SIG-M5 treated with dmso at 0.1 percent for 504 hours (cell line): ENCODE results near the gene SEMA4B.

Source experiments
- DNase-seq: peaks from one replicate; lab custom pipeline; 2025; ENCODE audit not compliant: unreplicated experiment; lab: John Stamatoyannopoulos, UW

SEMA4B gene

DNA sequence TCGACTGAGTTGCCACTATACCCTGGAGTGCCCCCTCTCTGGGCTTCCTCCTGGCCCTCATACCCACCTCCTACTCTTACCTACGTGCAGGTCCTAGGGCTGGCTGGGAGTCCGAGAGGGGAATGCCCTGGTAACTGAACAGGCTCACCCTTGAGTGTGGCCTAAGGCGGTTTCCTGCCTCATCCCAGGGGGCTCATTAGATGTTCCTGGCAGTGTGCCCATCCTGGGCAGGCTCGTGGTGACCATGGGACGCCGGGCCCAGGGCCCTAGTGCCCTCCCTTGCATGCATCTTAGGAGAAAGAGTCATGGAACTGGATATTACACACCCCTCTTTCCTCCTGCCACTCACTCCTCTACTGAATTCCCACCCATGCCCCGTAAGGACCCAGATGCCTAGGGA lies 2.8 kb downstream of the SEMA4B start:
- no peak for DNase-seq

DNA sequence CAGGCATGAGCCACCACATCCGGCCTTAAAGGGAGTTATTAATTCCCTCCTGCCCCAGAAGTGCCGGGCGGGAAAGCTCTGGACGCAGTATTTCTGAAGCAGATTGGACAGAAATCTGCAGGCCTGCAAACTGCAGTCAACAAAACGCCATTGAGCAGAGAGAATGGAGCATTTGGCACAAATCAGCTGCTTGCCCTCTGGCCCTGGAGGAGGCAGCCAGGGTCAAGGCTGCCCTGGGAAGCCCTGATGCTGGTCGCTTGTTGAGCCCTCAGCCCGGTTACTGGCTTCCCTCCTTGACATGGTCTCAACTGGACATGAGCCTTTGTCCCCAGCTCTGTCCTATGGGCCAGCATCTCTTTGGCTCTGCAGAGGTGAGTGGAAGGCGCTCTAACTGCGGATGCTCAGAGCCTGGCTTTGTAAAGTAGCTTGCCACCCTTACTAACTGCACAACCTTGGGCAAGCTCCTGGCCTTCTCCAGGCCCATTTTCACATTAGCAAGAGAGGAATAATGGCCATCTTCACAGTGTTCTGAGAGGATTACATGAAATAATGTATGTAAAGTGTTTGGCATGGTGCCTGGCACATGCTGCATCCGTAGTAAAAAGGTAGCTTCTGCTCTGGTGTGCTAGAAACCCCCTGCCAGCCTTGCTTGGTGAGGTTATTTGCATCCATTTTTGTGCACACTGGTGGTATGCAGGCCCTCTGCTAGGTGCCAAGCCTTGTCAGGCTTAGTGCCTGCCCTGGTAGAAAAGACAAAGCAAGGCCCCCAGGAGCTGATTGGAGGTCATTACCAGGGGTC lies 4.1 kb downstream of the SEMA4B start:
- no peak for DNase-seq

DNA sequence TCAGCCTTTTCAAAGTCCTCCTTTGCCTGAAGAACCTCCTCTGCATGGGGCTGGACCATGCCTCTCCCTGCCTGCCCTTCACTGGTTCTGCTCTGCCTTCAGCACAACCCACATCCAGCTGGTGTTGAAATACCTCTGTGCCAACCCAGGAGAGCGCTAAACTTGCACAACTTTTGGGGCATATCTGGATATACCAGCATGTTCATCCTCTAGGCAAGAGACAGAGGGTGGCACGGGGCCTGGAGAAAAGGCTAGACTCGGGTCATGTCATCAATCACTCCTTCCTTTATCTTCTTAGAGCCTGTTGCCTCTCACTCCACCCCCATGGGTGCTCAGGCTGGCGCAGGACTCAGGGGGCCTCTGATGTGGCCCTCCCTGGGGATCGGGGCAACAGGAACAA lies 4.8 kb downstream of the SEMA4B start:
- DNase-seq: no peak

DNA sequence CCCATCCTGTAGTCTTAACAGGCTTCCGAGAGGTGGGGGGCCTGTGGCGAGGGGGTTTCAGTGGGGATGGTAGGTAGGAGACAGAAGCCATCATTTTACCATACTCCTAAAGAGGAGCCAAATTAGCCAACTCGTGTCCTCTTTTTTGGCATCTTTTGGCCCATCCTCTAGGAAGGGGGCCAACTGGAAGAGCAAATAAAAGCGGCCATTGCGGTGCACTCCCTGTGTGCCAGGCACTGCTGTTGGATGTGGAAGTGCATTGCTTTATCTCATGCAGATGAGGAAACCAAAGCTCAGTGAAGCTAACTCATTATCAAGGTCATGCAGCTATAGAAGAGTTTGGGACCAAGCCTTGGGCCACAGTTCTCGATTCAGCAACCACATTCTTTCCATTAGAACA lies 6.1 kb downstream of the SEMA4B start:
- DNase-seq: no peak

DNA sequence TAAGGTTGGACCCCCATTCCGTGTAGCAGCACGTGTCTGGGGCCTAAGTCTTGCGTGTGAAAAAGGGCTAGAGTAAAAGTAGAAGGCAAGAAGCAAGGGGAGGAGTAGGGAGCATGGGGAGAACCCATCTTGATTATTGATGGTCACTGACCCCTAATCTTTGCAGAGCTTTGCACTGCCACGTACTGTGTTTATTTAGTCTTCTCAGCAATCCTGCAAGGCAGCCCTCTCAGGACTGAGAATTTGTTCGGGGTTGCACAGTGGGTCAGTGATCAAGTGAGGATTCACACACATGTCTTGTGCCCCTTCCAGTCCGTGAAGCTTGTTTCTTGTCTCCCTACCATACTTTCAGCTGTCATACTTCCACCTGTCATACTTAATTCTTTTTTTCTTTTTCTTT lies 7.2 kb downstream of the SEMA4B start:
- DNase-seq: no peak

DNA sequence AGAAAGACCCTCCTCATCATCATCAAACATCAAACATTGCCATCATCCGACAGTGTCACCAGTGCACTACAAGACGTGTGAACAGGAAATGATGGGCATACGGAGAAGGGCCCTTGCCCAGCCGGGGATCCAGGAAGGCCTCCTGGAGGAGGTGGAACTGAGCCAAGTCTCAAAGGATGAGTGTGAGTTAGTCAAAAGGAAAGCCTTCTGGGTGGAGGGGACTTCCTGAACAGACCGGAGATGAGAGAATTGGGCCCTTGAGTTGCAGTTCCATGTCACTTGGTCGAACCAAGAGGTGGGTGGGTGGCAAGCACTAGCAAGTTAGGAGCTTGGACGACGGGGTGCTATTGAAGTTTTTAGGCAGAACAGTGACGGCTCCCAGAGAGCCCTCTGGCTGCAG lies 8.5 kb downstream of the SEMA4B start:
- DNase-seq: no peak

DNA sequence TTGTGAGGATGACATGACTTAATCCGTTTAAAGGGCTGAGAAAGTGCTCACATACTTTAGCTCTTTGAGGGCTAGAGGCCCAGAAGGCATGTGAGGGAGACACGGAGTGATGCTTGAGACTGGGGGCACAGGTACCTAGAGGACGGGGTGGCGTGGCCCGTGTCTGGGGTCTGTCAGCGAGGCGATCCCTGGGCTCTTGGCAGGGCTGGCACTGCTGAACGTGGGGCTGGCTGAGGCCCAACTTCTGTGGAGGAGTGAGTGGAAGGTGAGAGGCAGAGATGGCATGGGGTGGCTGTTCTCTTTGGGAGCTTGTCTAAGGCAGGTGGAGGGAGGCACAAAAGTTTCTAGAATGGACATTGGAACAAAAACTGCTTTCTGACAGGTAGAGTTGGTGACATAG lies 9.5 kb downstream of the SEMA4B start:
- no peak for DNase-seq

DNA sequence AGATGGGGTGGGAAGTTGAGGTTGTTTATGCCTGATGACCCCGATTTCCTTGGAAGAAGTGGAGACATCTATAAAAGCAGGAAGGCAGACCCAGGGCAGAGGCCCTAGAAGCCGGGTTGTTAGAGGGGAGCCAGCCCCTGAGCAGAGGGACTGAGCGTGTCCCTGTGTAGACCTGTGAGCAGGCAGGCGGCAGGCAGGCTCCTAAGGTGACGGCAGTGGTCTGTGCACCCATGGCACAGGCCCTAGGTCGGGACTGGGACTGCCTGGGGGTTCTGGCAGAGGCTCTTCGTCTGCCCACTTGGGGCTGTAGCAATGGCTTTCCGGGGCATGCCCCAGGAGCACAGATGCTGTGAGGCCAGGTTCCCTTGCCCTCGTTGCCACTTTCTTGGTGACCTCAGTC lies 9.9 kb downstream of the SEMA4B start:
- no peak for DNase-seq

DNA sequence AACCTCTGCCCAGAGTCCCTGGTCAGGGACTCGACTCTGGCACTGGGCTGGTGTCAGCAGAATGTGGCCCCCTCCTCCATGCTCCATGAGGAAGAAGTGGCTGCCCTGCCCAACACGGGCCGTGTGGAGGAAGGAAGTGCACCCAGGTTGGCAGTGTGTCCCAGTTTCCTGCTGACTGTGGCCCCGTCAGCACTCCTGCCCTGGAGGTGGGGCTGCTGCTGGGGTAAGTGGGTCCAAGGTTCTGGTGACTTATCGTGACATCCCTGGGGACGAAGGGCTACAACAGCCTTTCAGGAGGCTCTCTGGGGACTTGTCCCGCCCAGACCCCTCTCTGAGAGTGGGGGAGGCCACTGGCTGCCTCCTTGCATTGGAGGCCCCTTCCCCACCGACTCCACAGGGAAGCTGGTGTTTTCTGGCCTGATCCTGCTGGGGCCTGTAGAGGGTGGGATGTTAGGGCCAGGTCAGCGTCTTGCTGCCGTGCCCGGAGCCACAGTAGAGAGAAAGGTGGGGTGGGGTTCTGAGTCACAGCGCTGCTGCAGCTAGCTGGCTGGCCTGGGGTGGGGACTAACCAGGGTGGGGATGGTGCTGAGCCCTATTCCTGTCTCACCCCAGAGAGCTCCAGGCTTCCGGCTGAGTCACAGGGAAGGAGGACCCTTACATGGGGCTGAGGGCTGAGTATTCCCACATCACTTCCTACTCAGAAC lies 10.5 kb downstream of the SEMA4B start:
- DNase-seq: no peak

DNA sequence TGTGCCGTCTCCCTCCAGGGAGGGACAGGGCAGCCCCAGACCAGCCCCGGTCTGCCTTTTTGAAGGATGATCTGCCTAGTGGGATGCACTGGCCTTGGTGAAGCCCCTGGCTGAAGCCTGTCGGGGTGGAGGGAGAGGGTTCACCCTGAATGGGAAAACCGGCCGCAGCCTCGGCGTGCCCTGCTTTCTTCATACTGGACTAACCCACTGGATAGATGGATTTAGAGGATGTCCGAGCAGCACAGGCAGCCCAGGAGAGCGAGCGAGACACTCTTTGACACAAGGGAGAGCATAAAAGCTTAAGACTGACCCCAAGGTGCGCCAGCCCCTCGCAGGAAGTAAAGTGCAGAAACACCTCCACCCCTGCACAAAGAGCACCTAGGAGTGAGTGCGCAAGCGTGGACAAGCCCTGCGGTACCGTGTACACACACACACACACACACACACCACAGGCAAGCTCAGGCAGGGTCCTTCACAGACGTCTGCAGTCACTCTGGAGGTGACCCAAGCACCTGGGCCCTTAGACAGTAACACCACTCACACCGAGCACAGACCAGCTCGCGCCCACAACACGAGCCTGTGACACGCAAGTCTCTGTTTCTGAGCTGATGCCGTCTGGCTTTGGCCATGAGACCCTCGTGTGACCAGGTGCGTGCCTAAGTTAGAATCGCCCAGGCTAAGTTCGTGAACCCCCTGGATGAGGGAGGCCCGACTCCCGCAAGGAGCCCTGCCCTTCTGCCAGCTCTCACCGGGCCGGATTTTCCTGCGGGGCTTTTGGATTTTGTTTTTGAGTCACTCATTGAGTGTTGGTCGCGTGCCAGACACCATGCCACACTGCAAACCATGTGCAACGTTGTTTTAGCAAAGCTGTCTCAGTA lies 11.3 kb downstream of the SEMA4B start:
- DNase-seq: no peak

DNA sequence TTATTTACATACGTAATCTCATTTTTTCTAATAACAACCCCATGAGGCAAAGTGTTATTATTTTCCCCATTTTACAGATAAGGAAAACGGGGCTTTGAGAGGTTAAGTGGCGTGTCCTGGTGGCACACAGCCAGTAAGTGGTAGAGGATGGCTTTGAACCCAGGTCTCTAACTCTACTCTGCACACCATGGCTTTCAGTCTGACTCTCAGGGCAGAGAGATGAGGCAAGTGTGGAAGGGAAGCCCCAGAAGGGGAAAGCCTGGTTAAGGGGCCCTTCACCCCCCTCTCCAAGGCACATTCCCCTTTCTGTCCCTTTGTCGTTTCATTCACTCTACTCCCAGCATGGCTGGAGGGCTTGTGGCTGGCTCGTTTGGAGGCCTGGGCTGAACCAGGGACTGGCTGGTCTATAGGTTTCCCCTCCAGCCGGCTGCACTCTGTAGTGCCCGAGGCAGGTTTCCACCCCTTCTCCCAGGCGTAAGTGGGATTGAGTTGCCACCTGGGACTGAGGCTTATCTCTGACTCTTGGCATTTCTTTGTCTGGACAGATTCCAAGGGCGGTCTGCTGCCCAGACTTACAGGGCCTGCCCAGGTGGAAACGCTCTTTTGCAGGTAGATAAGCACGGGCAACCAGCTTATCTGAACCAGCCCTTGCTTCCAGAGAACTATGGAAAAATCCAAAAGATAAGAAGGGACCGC lies 12.1 kb downstream of the SEMA4B start:
- no peak for DNase-seq

DNA sequence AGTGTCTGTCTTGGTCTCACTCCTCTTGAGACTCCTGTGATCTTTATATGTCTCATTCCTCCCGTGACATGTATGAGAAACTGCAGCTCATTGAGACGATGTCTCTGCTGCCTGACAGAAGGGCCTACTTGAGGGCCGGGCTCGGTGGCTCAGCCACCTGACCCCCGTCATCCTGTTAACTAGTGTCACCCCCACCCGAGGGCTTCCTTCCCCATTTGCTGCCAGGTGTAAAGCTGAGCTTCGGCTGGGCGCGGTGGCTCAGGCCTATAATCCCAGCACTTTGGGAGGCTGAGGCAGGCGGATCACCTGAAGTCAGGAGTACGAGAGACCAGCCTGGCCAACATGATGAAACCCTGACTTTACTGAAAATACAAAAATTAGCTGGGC lies 12.7 kb downstream of the SEMA4B start:
- DNase-seq: no peak

DNA sequence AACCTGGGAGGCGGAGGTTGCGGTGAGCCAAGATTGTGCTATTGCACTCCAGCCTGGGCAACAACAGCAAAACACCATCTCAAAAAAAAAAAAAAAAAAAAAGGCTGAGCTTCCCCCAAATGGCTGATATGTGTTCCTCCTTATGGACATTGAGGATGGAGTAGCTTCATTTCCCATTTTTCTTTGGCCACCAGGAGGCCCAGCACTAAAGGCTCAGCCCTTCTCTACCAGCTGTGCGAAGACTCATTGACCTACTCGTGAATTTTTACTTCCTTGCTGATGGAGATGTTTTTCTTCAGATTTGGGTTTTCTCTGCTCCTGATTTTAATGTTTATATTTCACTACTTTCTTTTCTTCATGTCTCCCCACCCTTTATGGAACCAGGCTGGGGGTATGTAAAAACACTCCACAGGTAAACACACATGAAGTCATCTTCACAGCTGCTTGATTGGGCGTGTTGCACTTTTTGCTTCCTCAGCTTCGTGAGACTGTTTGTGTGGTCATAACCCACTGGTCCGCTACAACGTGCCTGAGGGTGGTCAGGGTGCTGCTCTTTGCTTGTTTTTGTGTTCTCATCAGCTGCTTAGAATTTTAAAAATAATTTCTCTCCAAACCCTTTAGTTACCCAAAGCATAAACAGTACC lies 13.5 kb downstream of the SEMA4B start:
- peak; percentile 15 for DNase-seq

DNA sequence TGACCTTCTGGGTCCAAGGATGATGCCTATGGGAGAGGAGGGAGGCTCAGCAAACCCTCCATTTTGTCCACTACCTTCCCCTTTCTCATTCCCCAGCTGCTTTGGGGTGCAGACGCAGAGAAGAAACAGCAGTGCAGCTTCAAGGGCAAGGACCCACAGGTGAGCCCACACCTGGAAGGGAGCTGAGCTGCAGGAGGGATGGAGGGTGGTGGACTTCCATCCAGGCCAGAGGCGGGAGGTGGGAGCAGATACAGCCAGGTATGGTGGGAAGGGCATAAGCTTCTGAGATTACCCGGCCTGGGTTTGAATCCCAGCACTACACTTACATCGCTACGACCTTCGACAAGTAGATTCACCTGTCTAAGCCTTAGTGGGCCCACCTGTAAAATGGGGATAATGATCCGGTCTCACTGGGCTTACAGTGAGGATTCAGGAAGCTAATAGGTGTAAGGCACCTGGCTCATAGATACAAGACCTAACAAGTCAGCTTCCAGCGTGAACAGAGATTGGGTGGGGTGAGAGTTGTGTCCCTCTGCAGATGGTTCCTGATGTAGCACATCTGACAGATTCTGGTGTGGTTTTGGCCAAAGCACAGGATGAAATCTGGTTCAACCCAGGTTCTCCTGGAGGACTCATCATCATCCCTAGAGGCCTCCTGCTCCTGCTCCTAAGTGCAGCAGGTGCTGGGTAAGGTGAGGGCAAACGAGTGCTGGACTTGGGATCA lies 16.7 kb downstream of the SEMA4B start:
- DNase-seq: no peak

DNA sequence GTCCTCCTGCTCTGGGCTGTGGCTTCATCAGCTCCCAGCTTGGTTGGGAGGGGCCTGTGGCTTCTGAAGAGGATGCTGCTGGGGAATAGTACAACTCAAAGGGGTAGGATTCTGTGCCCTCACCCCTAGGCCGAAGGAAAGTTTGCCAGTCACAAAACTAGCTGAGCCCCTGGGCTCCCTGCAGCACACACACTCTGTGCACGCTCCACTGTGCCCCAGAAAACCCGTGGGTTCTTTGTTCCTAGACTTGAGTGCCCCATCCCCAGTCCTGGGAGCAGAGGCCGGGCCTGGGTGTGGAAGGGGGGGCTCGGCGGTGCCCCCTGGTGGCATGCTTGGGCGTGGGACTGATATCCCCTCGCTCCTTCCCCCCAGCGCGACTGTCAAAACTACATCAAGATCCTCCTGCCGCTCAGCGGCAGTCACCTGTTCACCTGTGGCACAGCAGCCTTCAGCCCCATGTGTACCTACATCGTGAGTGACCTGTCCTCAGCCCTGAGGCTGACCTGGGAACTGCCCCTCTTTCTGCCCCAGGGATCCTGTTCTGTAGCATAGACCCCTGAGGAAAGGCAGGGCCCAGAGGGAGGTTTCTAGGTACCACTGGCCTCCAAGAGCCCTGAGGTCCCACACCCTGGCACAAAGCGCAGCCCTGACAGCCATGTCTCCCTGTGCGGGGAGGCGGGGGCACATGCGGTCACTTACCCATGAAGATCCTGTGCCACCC lies 18.5 kb downstream of the SEMA4B start:
- DNase-seq: peak; percentile 28

DNA sequence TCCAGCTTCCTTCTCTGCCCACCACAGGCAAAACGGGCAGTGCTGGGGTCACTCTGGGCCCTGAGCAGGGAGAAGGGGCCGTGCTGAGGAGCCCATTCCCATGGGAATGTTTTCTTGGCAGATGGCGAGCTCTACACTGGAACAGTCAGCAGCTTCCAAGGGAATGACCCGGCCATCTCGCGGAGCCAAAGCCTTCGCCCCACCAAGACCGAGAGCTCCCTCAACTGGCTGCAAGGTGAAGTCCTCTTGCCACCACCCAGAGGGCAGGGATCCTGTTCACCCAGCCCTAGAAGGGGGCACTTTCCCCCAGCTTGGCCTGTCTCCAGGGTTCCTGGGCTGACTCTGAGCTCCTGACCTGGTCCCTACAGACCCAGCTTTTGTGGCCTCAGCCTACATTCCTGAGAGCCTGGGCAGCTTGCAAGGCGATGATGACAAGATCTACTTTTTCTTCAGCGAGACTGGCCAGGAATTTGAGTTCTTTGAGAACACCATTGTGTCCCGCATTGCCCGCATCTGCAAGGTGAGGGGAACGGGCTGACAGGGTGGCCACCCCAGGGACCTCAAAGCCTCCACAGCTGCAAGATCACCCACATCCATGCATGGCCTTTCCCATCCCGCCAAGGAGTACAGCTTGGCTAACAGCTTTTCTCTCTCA lies 20.2 kb downstream of the SEMA4B start:
- peak; percentile 63 for DNase-seq

DNA sequence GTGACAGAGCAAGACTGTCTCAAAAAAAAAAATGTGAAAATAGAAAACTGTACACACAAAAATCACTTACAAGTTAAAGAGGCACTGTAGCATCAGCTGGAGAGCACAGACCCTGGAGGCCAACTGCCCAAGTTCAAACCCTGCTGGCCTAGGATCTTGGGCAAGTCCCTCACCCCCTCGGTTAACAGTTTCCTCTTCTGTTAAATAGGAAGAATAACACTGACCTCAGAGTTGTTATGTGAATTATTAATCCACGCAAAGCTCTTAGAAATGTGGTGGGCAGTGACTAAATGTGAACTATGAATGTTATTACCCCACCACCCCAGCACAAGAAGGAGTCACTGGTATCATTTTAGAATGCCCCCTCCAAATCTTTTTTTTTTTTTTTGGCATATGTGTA lies 21.4 kb downstream of the SEMA4B start:
- no peak for DNase-seq

DNA sequence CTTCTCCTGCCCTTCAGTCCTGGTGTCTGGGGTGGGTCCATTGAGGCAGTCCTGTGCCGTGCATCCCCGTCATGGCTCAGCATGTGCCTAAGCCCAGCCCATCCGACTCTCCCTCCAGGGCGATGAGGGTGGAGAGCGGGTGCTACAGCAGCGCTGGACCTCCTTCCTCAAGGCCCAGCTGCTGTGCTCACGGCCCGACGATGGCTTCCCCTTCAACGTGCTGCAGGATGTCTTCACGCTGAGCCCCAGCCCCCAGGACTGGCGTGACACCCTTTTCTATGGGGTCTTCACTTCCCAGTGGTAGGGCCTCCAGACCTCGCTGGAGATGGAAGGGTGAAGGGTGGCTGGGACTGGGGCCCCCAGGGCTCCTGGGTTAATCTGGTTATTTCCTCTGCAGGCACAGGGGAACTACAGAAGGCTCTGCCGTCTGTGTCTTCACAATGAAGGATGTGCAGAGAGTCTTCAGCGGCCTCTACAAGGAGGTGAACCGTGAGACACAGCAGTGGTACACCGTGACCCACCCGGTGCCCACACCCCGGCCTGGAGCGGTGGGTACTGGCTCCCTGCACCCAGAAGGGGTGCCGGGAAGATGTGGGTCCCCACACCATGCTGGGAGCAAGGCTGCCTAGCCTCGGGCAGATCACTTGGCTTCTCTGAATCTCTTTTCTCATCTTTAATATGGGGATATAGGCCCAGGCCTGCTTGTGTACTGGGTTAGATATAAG lies 22.5 kb downstream of the SEMA4B start:
- DNase-seq: no peak
